Measurements from ENCODE around the gene MAP3K14. TPM values are rescaled to one million over a fixed set of nuclear protein-coding genes. Genes with fewer than 3 reads are reported as not detected.

Gene MAP3K14
- total and polyA plus RNA-seq, 4 donors: 1.2 to 7.8 (median 4.2) TPM

- no peak overlapping the region for H3K27ac ChIP-seq (ENCODE audit: low read depth in 1 of 2, low read length in 2 of 2)
- H3K27me3 ChIP-seq (ENCODE audit: control insufficient read depth in 4 of 4, insufficient read depth in 4 of 4, low read length in 3 of 4): peaks cover 0 to 3% (median 0%) of the 10 kb centered on the region in 4 donors
- no peak overlapping the region for H3K9ac ChIP-seq (ENCODE audit: low read depth in 1 of 2, low read length in 2 of 2)
- 96% methylated on average over 7 of the region's 7 CpGs for whole genome bisulfite sequencing
- no peaks in the 10 kb centered on the region for H3K9me3 ChIP-seq (ENCODE audit: control insufficient read depth in 4 of 4, low read length in 3 of 4)
- TF ChIP-seq TAF1 (conservative IDR thresholded peaks at IDR 0.05) (no peak), ATF3 (IDR thresholded peaks at IDR 0.05) (no peak), YY1 (IDR thresholded peaks at IDR 0.05) (no peak), SP1 (IDR thresholded peaks at IDR 0.05) (no peak), CTCF (IDR thresholded peaks at IDR 0.05; ENCODE audit: low read depth, low read length, missing input control) (no peak), ZBTB33 (IDR thresholded peaks at IDR 0.05) (no peak), NR2F2 (IDR thresholded peaks at IDR 0.05) (no peak), MAX (IDR thresholded peaks at IDR 0.05) (no peak), RAD21 (IDR thresholded peaks at IDR 0.05) (no peak), JUND (IDR thresholded peaks at IDR 0.05) (no peak)
- no peaks in the 10 kb centered on the region for H3K36me3 ChIP-seq (ENCODE audit: control insufficient read depth in 4 of 4, insufficient read depth in 3 of 4, low read depth in 1 of 4, low read length in 3 of 4)
- H3K4me3 ChIP-seq (ENCODE audit: low read depth in 1 of 3, low read length in 3 of 3): no peak overlapping the region
- H3K4me1 ChIP-seq (ENCODE audit: control insufficient read depth in 4 of 4, insufficient read depth in 4 of 4, low read length in 3 of 4): peaks cover 0 to 4% (median 2%) of the 10 kb centered on the region in 4 donors
- no peak for DNase-seq (ENCODE audit: low spot score)
Measured at GRCh38 chr17:45238155-45238774, 78.6 kb downstream of the MAP3K14 start.

GRCh38 chr17:45237686-45238085, 79.1 kb downstream of the MAP3K14 start:
- 95% methylated on average over 2 of the region's 2 CpGs for WGBS
- TF ChIP-seq NR2F2 (IDR thresholded peaks at IDR 0.05) (no peak), CTCF (IDR thresholded peaks at IDR 0.05; ENCODE audit: low read depth, low read length, missing input control) (no peak), RXRA (IDR thresholded peaks at IDR 0.05) (no peak), SP1 (IDR thresholded peaks at IDR 0.05) (no peak), HNF4A (conservative IDR thresholded peaks at IDR 0.05) (no peak), ATF3 (IDR thresholded peaks at IDR 0.05) (no peak), RAD21 (IDR thresholded peaks at IDR 0.05) (no peak), YY1 (IDR thresholded peaks at IDR 0.05) (no peak)
- Histone ChIP-seq H3K27me3 (ENCODE audit: control insufficient read depth in 4 of 4, insufficient read depth in 4 of 4, low read length in 3 of 4) (peaks cover 0 to 3% (median 0%) of the 10 kb centered on the region in 4 donors), H3K36me3 (ENCODE audit: control insufficient read depth in 4 of 4, insufficient read depth in 3 of 4, low read depth in 1 of 4, low read length in 3 of 4) (no peaks in the 10 kb centered on the region), H3K4me3 (ENCODE audit: low read depth in 1 of 3, low read length in 3 of 3) (no peak overlapping the region), H3K4me1 (ENCODE audit: control insufficient read depth in 4 of 4, insufficient read depth in 4 of 4, low read length in 3 of 4) (peaks cover 0 to 4% (median 2%) of the 10 kb centered on the region in 4 donors), H3K27ac (ENCODE audit: low read depth in 1 of 2, low read length in 2 of 2) (no peak overlapping the region), H3K9me3 (ENCODE audit: control insufficient read depth in 4 of 4, low read length in 3 of 4) (no peaks in the 10 kb centered on the region), H3K9ac (ENCODE audit: low read depth in 1 of 2, low read length in 2 of 2) (no peak overlapping the region)
- DNase-seq (ENCODE audit: low spot score): no peak

Data from liver (tissue), 9 donors.